Suppressor macrophage (primary cell): ENCODE measurements around the gene MIEF1.
"Not testable (repeated sequence)": the region's sequence is repeated elsewhere in the genome, so short reads cannot be mapped to it uniquely, and the experiment has no call there.

Experiments used
- DNase-seq, 4 experiments: peaks; one replicate each; pipeline ENCODE4 v3.0.0-alpha.2; 2020 to 2022

MIEF1 gene

GRCh38 chr22:39513791-39514190 lies 11.7 kb downstream of the MIEF1 start:
- DNase-seq = no peak

- DNase-seq = peak; percentile 72 to 86 (median 80)
Observed at GRCh38 chr22:39514373-39514973, 12.4 kb downstream of the MIEF1 start.

DNA sequence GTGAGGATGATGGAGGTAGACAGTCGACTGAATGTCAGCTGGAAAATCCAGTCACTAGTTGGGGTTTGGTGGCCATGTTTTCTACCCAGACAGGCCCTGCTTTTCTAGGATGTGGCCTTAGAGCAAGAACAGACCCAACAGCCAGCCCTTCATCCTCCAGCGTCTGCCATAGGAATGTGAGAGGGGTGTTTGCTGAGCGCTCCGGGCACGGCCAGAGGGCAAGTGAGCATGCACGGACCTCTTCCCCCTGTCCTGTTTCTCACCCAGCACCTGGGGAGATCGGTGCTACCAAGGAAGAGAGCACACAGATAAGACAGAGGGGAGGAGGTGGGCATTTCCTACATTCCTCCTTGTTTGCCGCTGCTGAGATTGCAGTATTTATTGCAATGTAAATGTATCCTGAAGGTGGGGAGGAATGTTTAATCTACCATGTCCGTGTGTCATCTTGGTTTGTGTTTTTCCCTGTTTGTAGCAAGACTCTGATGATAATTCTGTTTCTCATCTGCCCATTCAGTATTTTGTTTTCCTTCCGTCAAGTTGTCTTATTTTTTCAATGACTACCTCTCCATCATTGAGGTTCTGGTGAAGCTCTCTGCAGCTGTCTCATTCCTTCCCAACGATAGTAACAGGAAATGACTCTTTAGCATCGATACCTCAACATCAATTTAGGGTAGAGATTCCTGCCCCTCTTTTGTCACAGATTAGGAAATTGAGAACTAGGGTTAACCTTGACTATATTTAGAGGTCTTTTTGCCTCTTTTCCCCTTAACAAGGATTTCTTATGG lies 13.4 kb downstream of the MIEF1 start:
- DNase-seq = no peak

DNA sequence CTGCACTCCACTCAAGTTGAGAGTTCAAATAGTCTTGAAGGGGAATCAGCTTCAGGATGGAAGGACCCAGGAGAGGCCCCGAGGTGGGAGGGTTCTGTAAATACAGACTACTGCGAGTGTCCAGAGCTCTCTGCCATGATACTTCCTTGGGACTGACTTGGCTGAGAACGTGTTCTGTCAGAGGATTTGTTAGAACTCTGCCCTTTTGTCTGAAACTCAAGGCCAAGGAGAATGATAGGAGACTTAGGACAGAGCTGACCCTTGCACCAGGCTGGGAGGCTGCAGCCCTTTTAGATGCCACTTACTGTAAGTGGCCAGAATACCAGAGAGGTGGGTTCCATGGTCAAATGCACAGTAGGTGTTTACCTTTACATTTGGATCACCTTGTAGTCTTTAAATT lies 15.4 kb downstream of the MIEF1 start:
- no peak for DNase-seq

GRCh38 chr22:39518144-39518786 lies 16.2 kb downstream of the MIEF1 start:
- peak in 2 of 4 experiments; percentile 41 to 60 for DNase-seq

DNA sequence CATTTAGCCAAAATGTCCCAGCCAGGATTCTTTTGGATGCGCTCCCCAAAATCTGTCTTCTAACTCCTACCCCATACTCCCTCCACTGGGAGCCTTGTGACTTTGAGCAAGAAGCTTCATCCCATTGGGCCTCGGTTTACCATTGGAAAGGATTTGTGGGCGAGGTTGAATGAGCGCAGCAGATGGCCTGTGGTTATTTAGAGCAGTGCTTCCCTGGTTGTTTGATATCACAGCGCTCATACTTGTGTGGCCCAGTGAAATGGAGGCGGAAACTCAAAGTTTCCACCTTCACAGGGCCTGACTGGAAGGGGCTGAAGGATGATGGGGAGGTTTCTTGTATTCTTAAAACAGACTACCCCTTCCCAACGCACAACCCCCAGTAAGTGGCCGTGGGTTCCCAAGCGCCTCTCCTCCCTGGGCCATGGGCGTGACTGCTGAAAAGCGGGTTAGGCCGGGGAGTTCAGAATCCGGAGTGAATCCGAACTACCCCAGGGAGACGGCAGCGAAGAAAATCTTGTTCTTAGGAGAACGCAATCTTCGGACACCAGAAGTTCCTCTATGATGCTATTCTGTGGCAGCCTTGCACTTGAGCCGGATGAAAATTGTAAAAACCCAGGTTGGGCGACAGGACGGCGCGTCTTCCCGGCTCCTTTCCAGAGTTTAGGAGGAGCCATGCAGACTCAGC lies 17.0 kb downstream of the MIEF1 start:
- no peak for DNase-seq

- DNase-seq = peak; percentile 99 to 100 (median 99)
Observed at GRCh38 chr22:39519681-39520225, 17.7 kb downstream of the MIEF1 start.

GRCh38 chr22:39520226-39521105 lies 18.4 kb downstream of the MIEF1 start, which contains the start of gene ATF4:
TSS of gene ATF4 (plus strand) at chr22:39520562. CDS start at chr22:39521446, 884 bp downstream.
- peak; percentile 92 to 97 (median 96) for DNase-seq

DNA sequence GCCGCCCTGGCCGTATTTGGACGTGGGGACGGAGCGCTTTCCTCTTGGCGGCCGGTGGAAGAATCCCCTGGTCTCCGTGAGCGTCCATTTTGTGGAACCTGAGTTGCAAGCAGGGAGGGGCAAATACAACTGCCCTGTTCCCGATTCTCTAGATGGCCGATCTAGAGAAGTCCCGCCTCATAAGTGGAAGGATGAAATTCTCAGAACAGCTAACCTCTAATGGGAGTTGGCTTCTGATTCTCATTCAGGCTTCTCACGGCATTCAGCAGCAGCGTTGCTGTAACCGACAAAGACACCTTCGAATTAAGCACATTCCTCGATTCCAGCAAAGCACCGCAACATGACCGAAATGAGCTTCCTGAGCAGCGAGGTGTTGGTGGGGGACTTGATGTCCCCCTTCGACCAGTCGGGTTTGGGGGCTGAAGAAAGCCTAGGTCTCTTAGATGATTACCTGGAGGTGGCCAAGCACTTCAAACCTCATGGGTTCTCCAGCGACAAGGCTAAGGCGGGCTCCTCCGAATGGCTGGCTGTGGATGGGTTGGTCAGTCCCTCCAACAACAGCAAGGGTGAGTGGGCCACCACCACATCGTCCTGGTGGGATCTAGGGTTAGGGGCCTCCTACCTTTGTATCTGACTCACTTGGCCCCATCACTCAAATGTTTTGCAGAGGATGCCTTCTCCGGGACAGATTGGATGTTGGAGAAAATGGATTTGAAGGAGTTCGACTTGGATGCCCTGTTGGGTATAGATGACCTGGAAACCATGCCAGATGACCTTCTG lies 19.2 kb downstream of the MIEF1 start:
- DNase-seq = peak in 2 of 4 experiments; percentile 89

- DNase-seq = not testable (repeated sequence)
Observed at GRCh38 chr22:39522091-39522490, 20.0 kb downstream of the MIEF1 start.

- peak in 3 of 4 experiments; percentile 35 to 45 (median 35) for DNase-seq
Observed at GRCh38 chr22:39522567-39523300, 20.6 kb downstream of the MIEF1 start.

DNA sequence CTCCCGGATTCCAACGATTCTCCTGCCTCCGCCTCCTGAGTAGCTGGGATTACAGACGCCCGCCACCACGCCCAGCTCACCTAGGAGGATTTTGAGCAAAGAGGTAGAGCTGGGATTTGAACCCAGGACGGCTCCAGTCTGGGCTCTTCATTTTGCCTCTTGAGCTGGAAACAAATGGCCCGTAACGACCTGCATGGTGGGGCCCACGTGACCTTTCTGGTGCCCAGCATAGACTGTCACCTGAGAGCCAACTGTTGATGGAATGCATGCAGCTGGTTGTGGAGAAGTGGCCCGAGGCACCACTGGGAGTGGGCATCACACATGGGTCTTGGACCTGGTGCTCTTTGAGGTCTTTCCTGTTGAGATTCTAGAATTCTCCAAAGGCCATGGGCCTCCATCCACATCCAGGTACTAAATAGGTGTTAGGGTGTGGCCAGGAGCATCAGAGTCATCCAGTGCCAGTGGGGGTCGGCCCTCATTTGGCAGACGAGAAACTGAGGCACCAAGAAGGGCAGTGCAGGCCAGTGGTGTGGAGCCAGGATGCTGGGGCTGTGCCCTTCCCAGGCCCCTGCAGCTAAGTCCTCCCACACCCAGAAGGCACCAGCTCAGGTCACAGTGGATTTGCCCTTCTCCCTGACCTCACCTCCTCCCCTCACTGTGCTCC lies 22.1 kb downstream of the MIEF1 start:
- DNase-seq = peak in 1 of 4 experiments; percentile 8

- no peak for DNase-seq
Observed at GRCh38 chr22:39524753-39525657, 22.9 kb downstream of the MIEF1 start.

DNA sequence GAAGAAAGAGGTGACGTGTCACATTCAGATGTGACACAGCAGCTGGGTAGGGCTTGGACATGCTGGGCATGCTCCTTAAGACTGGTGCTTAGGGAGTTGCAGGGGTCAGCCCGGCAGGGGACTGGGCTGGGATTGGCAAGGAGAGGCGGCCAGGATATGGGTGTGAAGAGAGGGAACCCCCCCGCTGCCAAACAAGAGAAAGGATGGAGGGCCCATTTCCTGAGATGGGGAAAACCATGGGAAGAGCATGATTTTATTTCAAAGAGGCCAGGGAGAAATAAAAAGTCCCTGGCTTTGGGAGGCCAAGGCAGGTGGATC lies 23.5 kb downstream of the MIEF1 start:
- peak in 1 of 4 experiments; percentile 8 for DNase-seq

GRCh38 chr22:39526736-39527171 lies 24.7 kb downstream of the MIEF1 start:
- peak; percentile 33 to 66 (median 58) for DNase-seq

DNA sequence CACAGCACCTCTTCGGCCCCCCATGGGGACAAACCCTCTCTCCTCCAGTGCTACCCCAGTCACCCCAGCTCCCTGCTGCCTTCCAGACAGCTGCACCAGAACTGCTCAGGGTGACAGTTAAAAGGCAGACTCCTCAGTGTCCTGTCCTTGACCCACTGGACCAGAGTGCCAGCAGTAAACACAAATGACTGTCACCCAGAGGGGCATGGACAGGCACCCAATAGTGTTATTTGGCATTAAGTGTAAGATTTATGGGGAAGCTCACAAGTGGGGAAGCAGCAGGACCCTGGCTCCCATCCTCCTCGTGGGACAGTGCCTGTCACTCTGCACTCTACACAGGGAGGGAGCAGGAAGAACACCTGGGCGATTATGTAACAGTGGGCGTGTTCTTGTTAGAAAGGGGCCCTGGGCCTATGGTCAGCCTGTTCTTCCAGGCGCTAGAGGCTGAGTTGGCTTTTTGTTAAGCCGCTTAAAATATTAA lies 25.4 kb downstream of the MIEF1 start:
- DNase-seq = no peak

- no peak for DNase-seq
Observed at GRCh38 chr22:39528080-39528661, 26.1 kb downstream of the MIEF1 start.
